HepG2 (cell line): ENCODE results near the gene ADAMTS16. TPM values are rescaled to one million over a fixed set of nuclear protein-coding genes. Genes with fewer than 3 reads are reported as not detected.

Experiments
- ATAC-seq: fragments of 200-7000 bp; cut with Tn5 transposase; 3 replicates; pipeline ENCODE4 v1.9.1; 2020; ENCODE audit warnings: mild to moderate bottlenecking, moderate library complexity
- BruUV-seq: library from RNA; stranded (reverse); fragments of 400-500 nt; replicated peaks from 2 replicates; lab custom pipeline; 2021; lab: Mats Ljungman, UMichigan
- CTCF ChIA-PET: fragments of 300-600 bp; formaldehyde crosslinking; extraction: SDS; loops from one replicate; lab custom pipeline; 2021; ENCODE audit warnings: low total read pairs, inconsistent platforms, low intra/inter-chr PET ratio; lab: Yijun Ruan, JAX
- POLR2A ChIA-PET: fragments of 350-600 bp; sonication (Branson Sonifier 250); formaldehyde crosslinking; loops from one replicate; lab custom pipeline; 2020; ENCODE audit warnings: antibody characterized with exemption, inconsistent platforms; lab: Yijun Ruan, JAX
- DNase-seq: peaks from one replicate; pipeline ENCODE4 v3.0.0-alpha.2; 2015; ENCODE audit warnings: low spot score
- FAIRE-seq: peaks from 3 replicates; lab custom pipeline; 2011; peaks lifted over from hg19 to GRCh38; lab: Jason Lieb, UNC
- H2AFZ ChIP-seq: one replicate; pipeline ENCODE4 v1.6.1; 2011; ENCODE audit warnings: low read length, inconsistent platforms
- H3K27ac ChIP-seq: fragments of 300-600 bp; 3 replicates; pipeline ENCODE4 v1.8.0; 2011; ENCODE audit warnings: mixed run types, mild to moderate bottlenecking, mixed read lengths, low read length, inconsistent platforms; ENCODE audit not compliant: insufficient read depth; ENCODE audit errors: extremely low read length
- H3K27me3 ChIP-seq, 2 experiments: fragments of 200-600 bp in 1 of 2; 2 replicates in 1 of 2; 3 replicates in 1 of 2; pipeline versions ENCODE4 v1.6.0 to v1.8.0; 2011; ENCODE audit warnings: low read length in 2 of 2, mild to moderate bottlenecking in 2 of 2, moderate library complexity in 2 of 2, inconsistent platforms in 1 of 2; ENCODE audit not compliant: insufficient read depth in 2 of 2, control insufficient read depth in 1 of 2
- H3K36me3 ChIP-seq, 2 experiments: fragments of 200-600 bp in 1 of 2; replicated peaks in 1 of 2; 2 replicates in 1 of 2; 3 replicates in 1 of 2; pipeline versions ENCODE4 v1.5.1 to v1.8.0; 2011; ENCODE audit warnings: low read length in 2 of 2, inconsistent platforms in 1 of 2; ENCODE audit not compliant: insufficient read depth in 2 of 2, control insufficient read depth in 1 of 2
- H3K4me1 ChIP-seq: 2 replicates; pipeline ENCODE4 v1.5.1; 2012; ENCODE audit warnings: low read length, inconsistent platforms; ENCODE audit not compliant: insufficient read depth
- H3K4me2 ChIP-seq: 2 replicates; pipeline ENCODE4 v1.6.0; 2011; ENCODE audit warnings: low read depth, low read length, inconsistent platforms
- H3K4me3 ChIP-seq, 3 experiments: fragments of 200-600 bp in 1 of 3; sonication (generic), shearing (Covaris generic) in 1 of 3; replicated peaks in 1 of 3; 2 replicates each; pipeline ENCODE4 v1.5.1; 2011 to 2016; ENCODE audit warnings: low read length in 3 of 3, inconsistent platforms in 2 of 3, low read depth in 2 of 3, mild to moderate bottlenecking in 2 of 3, control low read depth in 1 of 3, mixed read lengths in 1 of 3; ENCODE audit not compliant: insufficient read depth in 1 of 3
- H3K79me2 ChIP-seq: one replicate; pipeline ENCODE4 v1.6.1; 2011; ENCODE audit warnings: low read length, inconsistent platforms; ENCODE audit not compliant: insufficient read depth
- H3K9ac ChIP-seq: 2 replicates; pipeline ENCODE4 v1.6.0; 2011; ENCODE audit warnings: mild to moderate bottlenecking, low read depth, low read length, inconsistent platforms; ENCODE audit not compliant: insufficient read depth
- H3K9me3 ChIP-seq: 2 replicates; pipeline ENCODE4 v1.5.1; 2012; ENCODE audit warnings: mild to moderate bottlenecking, low read length
- H4K20me1 ChIP-seq: 2 replicates; pipeline ENCODE4 v1.6.0; 2011; ENCODE audit warnings: inconsistent platforms, mild to moderate bottlenecking, low read length, moderate library complexity; ENCODE audit not compliant: insufficient read depth
- AHR ChIP-seq: IDR thresholded peaks from 2 replicates; pipeline ENCODE4 v1.6.1; 2018; ENCODE audit warnings: missing genetic modification reagents, missing compliant biosample characterization
- CREB3 ChIP-seq: sonication (generic); formaldehyde crosslinking; IDR thresholded peaks from 2 replicates; pipeline ENCODE4 v1.5.0; 2020; ENCODE audit warnings: missing genetic modification reagents
- JARID2 ChIP-seq: sonication (generic); formaldehyde crosslinking; IDR thresholded peaks from 2 replicates; pipeline ENCODE4 v1.8.1; 2023; ENCODE audit warnings: missing genetic modification reagents, inconsistent platforms; ENCODE audit not compliant: insufficient replicate concordance
- NR2F6 ChIP-seq, 2 experiments: IDR thresholded peaks; 2 replicates each; pipeline ENCODE4 v1.6.1; 2016; ENCODE audit warnings: antibody characterized with exemption in 1 of 2, mild to moderate bottlenecking in 1 of 2
- POGZ ChIP-seq: sonication (generic); formaldehyde crosslinking; IDR thresholded peaks from 2 replicates; pipeline ENCODE4 v1.4.0; 2020; ENCODE audit warnings: mild to moderate bottlenecking, missing genetic modification reagents
- REST ChIP-seq, 2 experiments: IDR thresholded peaks; 2 replicates each; pipeline ENCODE4 v1.6.1; 2011 to 2012; ENCODE audit warnings: low read length in 2 of 2, borderline replicate concordance in 1 of 2, low read depth in 1 of 2, mild to moderate bottlenecking in 1 of 2, moderate library complexity in 1 of 2
- SMARCE1 ChIP-seq: fragments of 450-650 bp; IDR thresholded peaks from 2 replicates; pipeline ENCODE4 v1.6.1; 2017; ENCODE audit warnings: borderline replicate concordance
- SNRNP70 ChIP-seq: fragments of 200-400 bp; formaldehyde crosslinking; IDR thresholded peaks from 2 replicates; pipeline ENCODE4 v1.6.1; 2017; ENCODE audit warnings: mild to moderate bottlenecking, low read depth, low read length, moderate library complexity
- TOE1 ChIP-seq: sonication (generic); formaldehyde crosslinking; IDR thresholded peaks from 2 replicates; pipeline ENCODE4 v1.4.0; 2020; ENCODE audit warnings: mild to moderate bottlenecking, missing genetic modification reagents
- ZC3H4 ChIP-seq: sonication (generic); formaldehyde crosslinking; IDR thresholded peaks from 2 replicates; pipeline ENCODE4 v1.4.0; 2020; ENCODE audit warnings: missing genetic modification reagents, borderline replicate concordance
- ZNF263 ChIP-seq: sonication (generic); formaldehyde crosslinking; IDR thresholded peaks from 2 replicates; pipeline ENCODE4 v1.4.0; 2020; ENCODE audit warnings: missing genetic modification reagents
- ZNF652 ChIP-seq: IDR thresholded peaks from 2 replicates; pipeline ENCODE4 v1.6.1; 2016; ENCODE audit warnings: low read depth, borderline replicate concordance
- ZNF784 ChIP-seq: sonication (generic); formaldehyde crosslinking; IDR thresholded peaks from 2 replicates; pipeline ENCODE4 v1.5.1; 2020; ENCODE audit warnings: missing genetic modification reagents, mild to moderate bottlenecking, borderline replicate concordance
- WGBS: methylation state at CpG from one replicate; pipeline ENCODE4 v1.1.6; 2017; ENCODE audit warnings: low lambda C conversion rate; 5-methylcytosine and 5-hydroxymethylcytosine counted together
- in situ Hi-C: cut with HindIII; loops from 2 replicates; pipeline ENCODE4 v1.10.0; 2017; ENCODE audit warnings: low pct_unique_long_range_greater_than_20kb; ENCODE audit not compliant: extremely low pct_ligation_motif_present
- intact Hi-C: fragments of 100-400 bp; cut with micrococcal nuclease; formaldehyde crosslinking; loops from one replicate; pipeline ENCODE4 v1.10.0; 2022; ENCODE audit not compliant: unreplicated experiment
- polyA plus RNA-seq, 8 experiments: library from polyadenylated mRNA; depleted of rRNA in 3 of 8; stranded (reverse) in 7 of 8; unstranded in 1 of 8; fragments of >200 nt; fragmentation: Illumina TruSeq in 4 of 8; extraction: Trizol in 4 of 8; gene quantifications; 2 replicates each; pipeline versions ENCODE4 v1.2.1 to v1.2.3, GENCODE V29; 2011 to 2016; ENCODE audit warnings: low read depth in 4 of 8, missing spikeins in 1 of 8, mixed read lengths in 1 of 8; ENCODE audit not compliant: insufficient read depth in 1 of 8
- total RNA-seq, 5 experiments: library from RNA; depleted of rRNA; stranded (reverse); fragments of >200 nt; fragmentation: Illumina TruSeq; extraction: Trizol; gene quantifications; 2 replicates each; pipeline ENCODE4 v1.2.3, GENCODE V29; 2016; ENCODE audit warnings: low read depth in 1 of 5

Gene ADAMTS16
- total and polyA plus RNA-seq, 2 of the 13 experiments (the other 11 are each of a cell fraction or from before 2014, with no cell fraction given): 0.02 to 0.03 TPM

- in situ Hi-C loops (no loop called here), intact Hi-C loops (no loop called here)
- Histone ChIP-seq H3K4me3 (no peak overlapping the region), H3K9me3 (no peaks in the 10 kb centered on the region), H4K20me1 (no peaks in the 10 kb centered on the region), H3K4me1 (no peaks in the 10 kb centered on the region), H3K27ac (no peak overlapping the region), H3K36me3 (no peaks in the 10 kb centered on the region), H3K79me2 (no peaks in the 10 kb centered on the region), H3K4me2 (no peak overlapping the region), H2AFZ (no peak overlapping the region), H3K9ac (no peak overlapping the region), H3K27me3 (no peaks in the 10 kb centered on the region; a peak in 1 of 5 replicates)
- ATAC-seq: no peak
- TF ChIP-seq AHR: no peak
- no peak for TF ChIP-seq ZNF784 (CRISPR knock-in tag)
- no peak for TF ChIP-seq ZC3H4 (CRISPR knock-in tag)
- no peak for TF ChIP-seq JARID2
- no peak for TF ChIP-seq SMARCE1
- TF ChIP-seq ZNF652 (CRISPR knock-in tag): no peak
- no peak for TF ChIP-seq TOE1 (CRISPR knock-in tag)
- 40% methylated on average over 3 of the region's 10 CpGs for WGBS
- no TSS peak for BruUV-seq
- DNase-seq: no peak
- ChIA-PET CTCF (no interaction called here), POLR2A (no interaction called here)
- no peak for FAIRE-seq
Measured at GRCh38 chr5:5183933-5184332, 43.8 kb downstream of the ADAMTS16 start.

GRCh38 chr5:5188376-5189050, 48.4 kb downstream of the ADAMTS16 start:
- ChIA-PET POLR2A (no interaction called here), CTCF (no interaction called here)
- Histone ChIP-seq H3K4me3 (no peak overlapping the region), H2AFZ (no peak overlapping the region), H4K20me1 (no peaks in the 10 kb centered on the region), H3K36me3 (no peaks in the 10 kb centered on the region), H3K79me2 (no peaks in the 10 kb centered on the region), H3K27me3 (no peaks in the 10 kb centered on the region; a peak in 2 of 5 replicates), H3K27ac (no peak overlapping the region), H3K4me1 (no peaks in the 10 kb centered on the region), H3K9ac (no peak overlapping the region), H3K4me2 (no peak overlapping the region), H3K9me3 (no peaks in the 10 kb centered on the region)
- FAIRE-seq (no peak), ATAC-seq (no peak), DNase-seq (no peak)
- WGBS: 34% methylated on average over 11 of the region's 11 CpGs
- in situ Hi-C loops: no loop called here
- no TSS peak for BruUV-seq
- intact Hi-C loops: no loop called here
- TF ChIP-seq POGZ (CRISPR knock-in tag) (no peak), ZNF263 (CRISPR knock-in tag) (no peak), CREB3 (no peak), REST (IDR thresholded peaks at IDR 0.05; ENCODE audit: borderline replicate concordance in 1 of 2, low read depth in 1 of 2, low read length in 2 of 2) (no peak), NR2F6 (IDR thresholded peaks at IDR 0.05) (no peak), NR2F6 (CRISPR knock-in tag; IDR thresholded peaks at IDR 0.05) (no peak), SNRNP70 (no peak)
